ENCODE results near the gene ZSCAN2. TPM values are rescaled to one million over a fixed set of nuclear protein-coding genes. Genes with fewer than 3 reads are reported as not detected.

ZSCAN2 gene
- total RNA-seq, 1 experiment from 2014 or later, result 9.7 TPM

DNA sequence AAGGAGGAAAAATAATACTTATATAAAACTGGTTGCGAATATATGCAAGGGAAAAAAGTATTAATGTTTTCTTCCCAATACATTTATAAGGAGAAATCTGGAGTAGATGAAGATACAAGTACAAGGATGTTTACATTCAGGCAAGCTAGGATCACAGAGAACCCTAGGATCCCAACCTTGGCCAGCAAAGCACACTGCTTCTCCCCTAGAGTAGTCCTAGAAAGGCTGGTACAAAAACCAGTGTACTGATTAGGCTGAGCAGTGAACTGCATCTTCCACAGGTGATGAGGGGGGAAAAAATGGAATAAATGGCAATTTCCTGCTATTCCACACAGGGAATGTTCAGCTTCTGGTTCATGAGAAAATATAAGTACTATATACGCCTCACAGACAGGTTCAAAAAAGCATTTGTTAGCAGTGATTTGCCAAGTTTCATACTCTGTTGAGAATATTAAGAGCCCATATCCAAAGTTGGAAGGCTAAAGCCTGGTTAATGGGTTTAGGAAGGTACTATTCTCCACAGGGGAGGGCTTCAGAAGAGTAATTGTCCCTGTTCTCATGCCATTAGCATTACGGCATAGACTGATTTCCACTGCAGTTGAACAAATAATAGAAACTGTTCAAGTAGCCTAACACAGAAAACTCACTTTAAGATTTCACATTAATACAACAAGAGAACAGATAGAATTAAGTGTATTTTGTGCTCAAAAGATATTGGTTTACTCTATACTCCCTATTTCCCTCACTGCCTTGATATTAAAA, 67.6 kb downstream of the ZSCAN2 start:
- ChIA-PET POLR2A (ENCODE audit: unreplicated experiment) (no interaction called here), CTCF (no interaction called here)
- Histone ChIP-seq H3K4me3 (no peak overlapping the region), H3K9me3 (ENCODE audit: insufficient read depth, low read depth) (no peaks in the 10 kb centered on the region), H3K9me2 (ENCODE audit: insufficient read depth) (no peaks in the 10 kb centered on the region), H3K4me1 (replicated peaks; ENCODE audit: insufficient read depth) (no peaks in the 10 kb centered on the region), H3F3A (ENCODE audit: insufficient read depth, low read depth) (peaks cover 20% of the 10 kb centered on the region; the same call in 1 of the 2 replicates), H3K36me3 (ENCODE audit: low read depth) (peaks cover 38% of the 10 kb centered on the region), H4K20me1 (ENCODE audit: insufficient read depth) (no peaks in the 10 kb centered on the region), H2AFZ (no peak overlapping the region), H3K4me2 (no peak overlapping the region), H3K79me2 (ENCODE audit: low read depth) (no peaks in the 10 kb centered on the region), H3K27ac (no peak overlapping the region), H3K27me3 (ENCODE audit: insufficient read depth, low read depth) (no peaks in the 10 kb centered on the region)
- BruUV-seq (replicated peaks), result no TSS peak
- TF ChIP-seq, protein P1, sequence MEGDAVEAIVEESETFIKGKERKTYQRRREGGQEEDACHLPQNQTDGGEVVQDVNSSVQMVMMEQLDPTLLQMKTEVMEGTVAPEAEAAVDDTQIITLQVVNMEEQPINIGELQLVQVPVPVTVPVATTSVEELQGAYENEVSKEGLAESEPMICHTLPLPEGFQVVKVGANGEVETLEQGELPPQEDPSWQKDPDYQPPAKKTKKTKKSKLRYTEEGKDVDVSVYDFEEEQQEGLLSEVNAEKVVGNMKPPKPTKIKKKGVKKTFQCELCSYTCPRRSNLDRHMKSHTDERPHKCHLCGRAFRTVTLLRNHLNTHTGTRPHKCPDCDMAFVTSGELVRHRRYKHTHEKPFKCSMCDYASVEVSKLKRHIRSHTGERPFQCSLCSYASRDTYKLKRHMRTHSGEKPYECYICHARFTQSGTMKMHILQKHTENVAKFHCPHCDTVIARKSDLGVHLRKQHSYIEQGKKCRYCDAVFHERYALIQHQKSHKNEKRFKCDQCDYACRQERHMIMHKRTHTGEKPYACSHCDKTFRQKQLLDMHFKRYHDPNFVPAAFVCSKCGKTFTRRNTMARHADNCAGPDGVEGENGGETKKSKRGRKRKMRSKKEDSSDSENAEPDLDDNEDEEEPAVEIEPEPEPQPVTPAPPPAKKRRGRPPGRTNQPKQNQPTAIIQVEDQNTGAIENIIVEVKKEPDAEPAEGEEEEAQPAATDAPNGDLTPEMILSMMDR (conservative IDR thresholded peaks at IDR 0.05), result no peak
- no peak for TF ChIP-seq EZH2 (IDR thresholded peaks at IDR 0.05; ENCODE audit: low read depth)
- no peak for DNase-seq
- intact Hi-C loops (cut with micrococcal nuclease; ENCODE audit: unreplicated experiment), result no loop called here

DNA sequence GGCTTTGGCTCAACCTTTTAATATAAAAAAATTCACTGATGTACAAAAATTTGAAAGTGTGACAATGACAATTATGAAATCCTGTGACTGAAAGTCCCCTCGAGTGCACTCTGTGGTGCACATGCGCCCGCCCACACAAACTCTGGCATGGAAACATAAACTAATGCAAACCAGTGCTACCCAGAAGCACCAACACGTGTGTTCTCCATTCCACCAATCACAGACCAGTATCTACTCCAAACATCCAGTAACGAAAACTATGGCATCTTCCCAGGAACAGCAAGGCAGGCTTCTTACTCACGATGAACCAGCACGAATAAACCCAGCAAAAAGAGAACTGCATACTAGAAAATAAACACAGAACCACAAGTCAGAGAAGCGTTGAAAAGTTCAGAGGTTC, 68.9 kb downstream of the ZSCAN2 start:
- intact Hi-C loops (cut with micrococcal nuclease; ENCODE audit: unreplicated experiment), result no loop called here
- TF ChIP-seq EZH2 (IDR thresholded peaks at IDR 0.05; ENCODE audit: low read depth), result no peak
- TF ChIP-seq, protein P1 (conservative IDR thresholded peaks at IDR 0.05), result no peak
- Histone ChIP-seq H3K27me3 (ENCODE audit: insufficient read depth, low read depth) (no peaks in the 10 kb centered on the region), H3K9me2 (ENCODE audit: insufficient read depth) (no peaks in the 10 kb centered on the region), H3K36me3 (ENCODE audit: low read depth) (peaks cover 40% of the 10 kb centered on the region), H3K4me1 (replicated peaks; ENCODE audit: insufficient read depth) (no peaks in the 10 kb centered on the region), H3K4me2 (no peak overlapping the region), H3K4me3 (no peak overlapping the region), H3F3A (ENCODE audit: insufficient read depth, low read depth) (peaks cover 19% of the 10 kb centered on the region; the same call in 1 of the 2 replicates), H3K9me3 (ENCODE audit: insufficient read depth, low read depth) (no peaks in the 10 kb centered on the region), H2AFZ (no peak overlapping the region), H3K79me2 (ENCODE audit: low read depth) (no peaks in the 10 kb centered on the region), H4K20me1 (ENCODE audit: insufficient read depth) (no peaks in the 10 kb centered on the region), H3K27ac (no peak overlapping the region)
- ChIA-PET POLR2A (ENCODE audit: unreplicated experiment) (no interaction called here), CTCF (no interaction called here)
- DNase-seq, result no peak
- TSS peak; percentile 32 for BruUV-seq (replicated peaks)

DNA sequence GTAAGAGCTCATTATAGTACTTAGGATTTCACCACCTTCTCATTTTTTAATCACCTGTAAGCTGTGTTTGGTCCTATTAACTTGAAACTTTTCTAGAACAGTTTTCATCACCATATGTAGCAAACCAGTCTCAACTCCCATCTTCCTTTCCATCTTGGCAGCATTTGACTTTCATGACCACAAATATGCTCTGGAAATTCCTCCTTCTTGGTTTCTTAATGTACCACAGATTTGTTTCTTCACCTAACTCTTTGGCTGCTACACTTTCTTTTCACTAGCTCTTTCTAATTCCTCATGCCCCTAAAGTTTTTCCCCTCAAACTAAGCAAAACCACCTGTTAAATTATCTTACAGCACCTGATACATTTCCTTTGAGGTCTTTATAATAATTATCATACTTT, 70.4 kb downstream of the ZSCAN2 start:
- CTCF ChIA-PET, result no interaction called here

More for the DNA sequence above, 70.4 kb downstream of the ZSCAN2 start:
- BruUV-seq (replicated peaks), result no TSS peak
- intact Hi-C loops (cut with micrococcal nuclease; ENCODE audit: unreplicated experiment), result no loop called here
- H3K36me3 ChIP-seq (ENCODE audit: low read depth), result peaks cover 39% of the 10 kb centered on the region
- no peak for TF ChIP-seq EZH2 (IDR thresholded peaks at IDR 0.05; ENCODE audit: low read depth)
- TF ChIP-seq, protein P1 (conservative IDR thresholded peaks at IDR 0.05), result no peak
- H3K4me3 ChIP-seq, result no peak overlapping the region
- peaks cover 20% of the 10 kb centered on the region for H3F3A ChIP-seq (ENCODE audit: insufficient read depth, low read depth)
- DNase-seq, result no peak
- H3K9me2 ChIP-seq (ENCODE audit: insufficient read depth), result no peaks in the 10 kb centered on the region
- H4K20me1 ChIP-seq (ENCODE audit: insufficient read depth), result no peaks in the 10 kb centered on the region
- H3K9me3 ChIP-seq (ENCODE audit: insufficient read depth, low read depth), result no peaks in the 10 kb centered on the region
- H3K4me1 ChIP-seq (replicated peaks; ENCODE audit: insufficient read depth), result no peaks in the 10 kb centered on the region
- 0 out of 2 replicates have a peak, but pooled peaks cover 5% of the 10 kb centered on the region for H3K79me2 ChIP-seq (ENCODE audit: low read depth)
- no peaks in the 10 kb centered on the region for H3K27me3 ChIP-seq (ENCODE audit: insufficient read depth, low read depth)
- H3K4me2 ChIP-seq, result no peak overlapping the region
- H3K27ac ChIP-seq, result no peak overlapping the region
- no peak overlapping the region for H2AFZ ChIP-seq
- POLR2A ChIA-PET (ENCODE audit: unreplicated experiment), result interaction anchor here (0.6 kb wide), 1 partner anchor 29 kb away, joined by 5 read pairs; no protein-coding TSS in a partner anchor

Other genes with a start within 250 kb of the ZSCAN2 start
- gene WDR73, start 53.3 kb downstream of the ZSCAN2 start, total RNA-seq (2021), result 22.9 and 29.5 TPM in 2 replicates
- 66.7 and 77.1 TPM in 2 replicates for gene NMB, start 57.2 kb downstream of the ZSCAN2 start, total RNA-seq (2021)
- gene SEC11A, start 115.1 kb downstream of the ZSCAN2 start, total RNA-seq (2021), result 146 and 174 TPM in 2 replicates
- gene ZNF592, start 147.6 kb downstream of the ZSCAN2 start, total RNA-seq (2021), result 20.8 and 27.5 TPM in 2 replicates
- gene ALPK3, start 216.3 kb downstream of the ZSCAN2 start, total RNA-seq (2021), result 4.6 and 8.1 TPM in 2 replicates